Measurements from ENCODE around the gene KRT4.

GRCh38 chr12:52846356-52846970 lies 32.5 kb upstream of the KRT4 start:
- TF ChIP-seq CTCF (conservative IDR thresholded peaks at IDR 0.05 in 1 of 2, IDR thresholded peaks at IDR 0.05 in 1 of 2; ENCODE audit: extremely low read depth in 1 of 2, insufficient read depth in 1 of 2, low read depth in 1 of 2, low read length in 2 of 2) (no peak), EZH2 (IDR thresholded peaks at IDR 0.05; ENCODE audit: borderline replicate concordance, low read length) (no peak)

All from mammary epithelial cell (primary cell).